Right lung (tissue), 10 donors: Measurements from ENCODE around the gene NOC2L. TPM values are rescaled to one million over a fixed set of nuclear protein-coding genes. Genes with fewer than 3 reads are reported as not detected.

Source experiments
- DNase-seq, 2 donors: peaks; one replicate each; pipeline ENCODE4 v3.0.0-alpha.2; 2013
- long read RNA-seq, 8 donors: transcript quantifications; one replicate each; lab custom pipeline, GENCODE V29; 2026
- polyA plus RNA-seq, 5 donors: library from polyadenylated mRNA; unstranded; fragments of 120-200 nt; gene quantifications; one replicate each; pipeline versions ENCODE4 v1.2.1 to v1.2.3, GENCODE V29; 2013; ENCODE audit warnings: inconsistent platforms in 1 of 5, low replicate concordance in 1 of 5; ENCODE audit not compliant: insufficient read length in 5 of 5, insufficient read depth in 1 of 5

Gene NOC2L
- 10 to 100 TPM; 42.3 to 62.0 (median 55.2) TPM for polyA plus RNA-seq
- long read RNA-seq, donor 1, transcript NOC2L-201 (19 exons, 2,790 nt): major isoform, 9 of 24 reads
- long read RNA-seq, donor 1, partial matches to known transcripts: 5 of 24 reads
- long read RNA-seq, donor 1, other reads (novel, unspliced or antisense): 7 of 24 reads
- long read RNA-seq, donor 2, transcript NOC2L-202 (2 exons, 878 nt): major isoform, 5 of 10 reads
- long read RNA-seq, donor 2, transcript NOC2L-201 (19 exons, 2,790 nt): major isoform, 5 of 10 reads
- long read RNA-seq, donor 2, partial matches to known transcripts: 0 of 10 reads
- long read RNA-seq, donor 2, other reads (novel, unspliced or antisense): 0 of 10 reads
- long read RNA-seq, donor 3, partial matches to known transcripts: 0 of 4 reads
- long read RNA-seq, donor 3, other reads (novel, unspliced or antisense): 0 of 4 reads
- long read RNA-seq, donor 4, partial matches to known transcripts: 0 of 4 reads
- long read RNA-seq, donor 4, other reads (novel, unspliced or antisense): 0 of 4 reads
- long read RNA-seq, donor 5, transcript NOC2L-202 (2 exons, 878 nt): major isoform, 7 of 10 reads
- long read RNA-seq, donor 5, partial matches to known transcripts: 0 of 10 reads
- long read RNA-seq, donor 5, other reads (novel, unspliced or antisense): 0 of 10 reads
- long read RNA-seq, donor 6, partial matches to known transcripts: 51 of 59 reads
- long read RNA-seq, donor 6, other reads (novel, unspliced or antisense): 6 of 59 reads
- long read RNA-seq, donor 7, transcript NOC2L-202 (2 exons, 878 nt): major isoform, 5 of 9 reads
- long read RNA-seq, donor 7, partial matches to known transcripts: 0 of 9 reads
- long read RNA-seq, donor 7, other reads (novel, unspliced or antisense): 0 of 9 reads
- long read RNA-seq, donor 8, transcript NOC2L-201 (19 exons, 2,790 nt): major isoform, 5 of 5 reads
- long read RNA-seq, donor 8, partial matches to known transcripts: 0 of 5 reads
- long read RNA-seq, donor 8, other reads (novel, unspliced or antisense): 0 of 5 reads

GRCh38 chr1:958823-959730, at the start of gene NOC2L:
Gene NOC2L (minus strand): TSS chr1:959256. CDS start chr1:959240, 16 bp downstream.
- peak; percentile 89 to 90 for DNase-seq

GRCh38 chr1:1006305-1007159, 47.5 kb upstream of the NOC2L start:
- DNase-seq: no peak

- no peak for DNase-seq
Observed at GRCh38 chr1:1005774-1006304, 46.8 kb upstream of the NOC2L start.

GRCh38 chr1:1004780-1005697, 46.0 kb upstream of the NOC2L start:
- peak; percentile 53 to 56 for DNase-seq

- no peak for DNase-seq
Observed at GRCh38 chr1:1004420-1004779, 45.3 kb upstream of the NOC2L start.

- DNase-seq: no peak
Observed at GRCh38 chr1:1003618-1004419, 44.8 kb upstream of the NOC2L start.

- DNase-seq: no peak
Observed at GRCh38 chr1:1001057-1001783, 42.2 kb upstream of the NOC2L start.

- DNase-seq: peak; percentile 83 to 84
Observed at GRCh38 chr1:1000357-1001056, 41.5 kb upstream of the NOC2L start.

GRCh38 chr1:999725-1000356, 40.8 kb upstream of the NOC2L start, which contains the start of gene HES4:
Gene HES4 (minus strand): TSS chr1:1000097. CDS start chr1:999973, 124 bp downstream.
- peak; percentile 88 to 89 for DNase-seq

- no peak for DNase-seq
Observed at GRCh38 chr1:998995-999724, 40.1 kb upstream of the NOC2L start.

- DNase-seq: no peak
Observed at GRCh38 chr1:998745-998994, 39.6 kb upstream of the NOC2L start.

- DNase-seq: no peak
Observed at GRCh38 chr1:997993-998744, 39.1 kb upstream of the NOC2L start.

GRCh38 chr1:997713-997992, 38.6 kb upstream of the NOC2L start:
- no peak for DNase-seq

GRCh38 chr1:996851-997712, 38.0 kb upstream of the NOC2L start:
- DNase-seq: no peak
